Right atrium auricular region (tissue), 2 donors: Measurements from ENCODE around the gene TRAPPC11. TPM values are rescaled to one million over a fixed set of nuclear protein-coding genes. Genes with fewer than 3 reads are reported as not detected.

ENCODE experiments used
- DNase-seq: peaks from one replicate; pipeline ENCODE4 v3.0.0-alpha.2; 2019; ENCODE audit warnings: low spot score
- H3K27ac ChIP-seq, 2 donors: fragments of 200-600 bp; sonication (generic); 1 replicate in 1 of 2; 2 replicates in 1 of 2; pipeline ENCODE4 v1.5.1; 2016 to 2019
- H3K27me3 ChIP-seq, 2 donors: fragments of 200-600 bp; sonication (generic); one replicate each; pipeline versions ENCODE4 v1.5.1 to v1.6.0; 2017 to 2019
- H3K36me3 ChIP-seq: fragments of 200-600 bp; sonication (generic); one replicate; pipeline ENCODE4 v1.5.1; 2016
- H3K4me1 ChIP-seq, 2 donors: fragments of 200-600 bp; sonication (generic); one replicate each; pipeline versions ENCODE4 v1.5.1 to v1.6.0; 2017 to 2019
- H3K4me3 ChIP-seq, 2 donors: fragments of 200-600 bp; sonication (generic); 1 replicate in 1 of 2; 2 replicates in 1 of 2; pipeline ENCODE4 v1.5.1; 2017 to 2019; ENCODE audit warnings: mild to moderate bottlenecking in 1 of 2, moderate library complexity in 1 of 2
- H3K9me3 ChIP-seq, 2 donors: fragments of 200-600 bp; sonication (generic); one replicate each; pipeline ENCODE4 v1.5.1; 2019
- total RNA-seq, 2 donors: library from RNA; depleted of rRNA; stranded (reverse); fragments of >200 nt; gene quantifications; one replicate each; pipeline ENCODE4 v1.1.0, GENCODE V29; 2016
- TF ChIP-seq, protein P1 (sequence below), 2 donors: fragments of 200-600 bp; sonication (generic); IDR thresholded peaks; one replicate each; pipeline ENCODE4 v1.5.1; 2019; ENCODE audit warnings: antibody characterized with exemption in 2 of 2

Gene TRAPPC11
- total RNA-seq, 2 donors from 2014 or later = 22.2 to 31.0 TPM

DNA sequence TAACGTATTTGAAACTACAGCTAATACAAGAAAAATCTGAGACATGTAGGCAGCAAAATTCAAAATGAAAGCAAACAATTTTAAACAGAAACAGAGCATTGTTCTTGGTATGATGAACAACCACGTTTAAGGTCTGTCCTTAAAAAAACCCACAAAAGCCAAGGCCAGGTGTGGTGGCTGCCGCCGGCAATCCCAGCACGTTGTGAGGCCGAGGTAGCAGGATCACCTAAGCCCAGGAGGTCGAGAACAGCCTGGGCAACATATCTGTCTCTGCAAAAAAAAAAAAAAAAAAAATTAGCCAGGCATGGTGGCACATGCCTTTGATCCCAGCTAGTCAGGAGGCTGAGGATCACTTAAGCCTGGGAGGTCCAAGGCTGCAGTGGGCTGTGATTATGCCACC is 13.8 kb upstream of the TRAPPC11 start:
- DNase-seq = no peak
- no peak overlapping the region for H3K27ac ChIP-seq
- H3K36me3 ChIP-seq = peaks cover 53% of the 10 kb centered on the region
- H3K4me3 ChIP-seq = no peak overlapping the region
- no peaks in the 10 kb centered on the region for H3K4me1 ChIP-seq
- TF ChIP-seq, protein P1, sequence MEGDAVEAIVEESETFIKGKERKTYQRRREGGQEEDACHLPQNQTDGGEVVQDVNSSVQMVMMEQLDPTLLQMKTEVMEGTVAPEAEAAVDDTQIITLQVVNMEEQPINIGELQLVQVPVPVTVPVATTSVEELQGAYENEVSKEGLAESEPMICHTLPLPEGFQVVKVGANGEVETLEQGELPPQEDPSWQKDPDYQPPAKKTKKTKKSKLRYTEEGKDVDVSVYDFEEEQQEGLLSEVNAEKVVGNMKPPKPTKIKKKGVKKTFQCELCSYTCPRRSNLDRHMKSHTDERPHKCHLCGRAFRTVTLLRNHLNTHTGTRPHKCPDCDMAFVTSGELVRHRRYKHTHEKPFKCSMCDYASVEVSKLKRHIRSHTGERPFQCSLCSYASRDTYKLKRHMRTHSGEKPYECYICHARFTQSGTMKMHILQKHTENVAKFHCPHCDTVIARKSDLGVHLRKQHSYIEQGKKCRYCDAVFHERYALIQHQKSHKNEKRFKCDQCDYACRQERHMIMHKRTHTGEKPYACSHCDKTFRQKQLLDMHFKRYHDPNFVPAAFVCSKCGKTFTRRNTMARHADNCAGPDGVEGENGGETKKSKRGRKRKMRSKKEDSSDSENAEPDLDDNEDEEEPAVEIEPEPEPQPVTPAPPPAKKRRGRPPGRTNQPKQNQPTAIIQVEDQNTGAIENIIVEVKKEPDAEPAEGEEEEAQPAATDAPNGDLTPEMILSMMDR (IDR thresholded peaks at IDR 0.05) = no peak
- no peaks in the 10 kb centered on the region for H3K27me3 ChIP-seq
- H3K9me3 ChIP-seq = no peaks in the 10 kb centered on the region

DNA sequence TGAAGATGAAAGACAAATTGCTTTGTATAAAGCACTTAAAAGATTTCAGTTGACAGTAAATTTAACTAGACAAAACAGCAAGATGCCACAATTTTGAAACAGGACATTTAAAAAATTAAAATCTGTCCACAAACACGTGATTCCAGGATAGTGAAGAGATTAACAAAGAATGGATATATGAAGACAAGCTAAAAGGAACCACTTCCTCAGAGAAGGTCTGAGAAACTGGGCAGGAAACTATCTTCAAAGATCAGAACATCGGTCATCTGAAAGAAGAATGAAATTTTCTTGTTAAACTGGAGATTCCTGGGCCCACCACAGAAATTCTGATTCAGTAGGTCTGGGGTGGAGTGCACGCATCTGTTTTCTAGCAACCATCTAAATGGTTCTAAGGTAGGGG is 1.5 kb upstream of the TRAPPC11 start:
- TF ChIP-seq, protein P1 (IDR thresholded peaks at IDR 0.05) = no peak
- Histone ChIP-seq H3K36me3 (peaks cover 11% of the 10 kb centered on the region), H3K4me1 (peaks cover 0 to 26% of the 10 kb centered on the region in 2 donors), H3K9me3 (no peaks in the 10 kb centered on the region), H3K27me3 (no peaks in the 10 kb centered on the region), H3K27ac (no peak overlapping the region), H3K4me3 (peak overlapping the region in 1 of 2 donors; percentile 83)
- no peak for DNase-seq

DNA sequence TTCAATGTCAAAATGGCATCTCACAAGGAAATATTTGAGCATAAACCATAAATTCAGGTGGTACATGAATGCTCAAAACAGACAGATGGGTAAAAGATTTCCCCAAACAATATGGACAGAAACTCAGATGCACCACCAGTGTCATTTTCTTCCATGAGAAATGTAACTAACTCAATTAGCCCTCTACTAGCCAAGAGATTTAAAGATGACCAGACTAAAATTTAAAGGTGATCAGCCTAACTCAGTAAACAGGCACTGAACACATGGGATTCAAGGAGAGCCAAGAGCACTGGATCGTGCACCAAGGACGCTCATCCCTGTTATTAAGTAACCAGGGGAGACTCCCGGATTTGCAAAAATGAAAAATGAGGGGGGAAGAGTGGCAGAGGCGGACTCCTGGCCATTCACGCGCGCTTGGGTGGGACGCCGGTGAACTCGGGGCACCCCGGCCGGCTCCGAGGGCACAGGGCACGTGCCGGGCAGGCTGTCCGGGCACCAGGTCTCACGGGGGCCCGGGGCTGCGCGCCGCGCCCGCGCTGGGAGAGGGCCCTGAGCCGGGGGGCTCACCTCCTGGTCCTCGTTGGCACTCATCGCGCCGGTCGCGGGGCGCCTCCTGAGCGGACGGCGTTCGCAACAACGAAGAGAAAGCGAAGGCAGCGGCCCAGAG is 598 bp upstream of the TRAPPC11 start:
- H3K4me1 ChIP-seq = peaks cover 0 to 26% of the 10 kb centered on the region in 2 donors
- H3K36me3 ChIP-seq = peaks cover 3% of the 10 kb centered on the region
- H3K9me3 ChIP-seq = no peaks in the 10 kb centered on the region
- H3K4me3 ChIP-seq = peak overlapping the region; percentile 61 to 83
- H3K27ac ChIP-seq = peak overlapping the region; percentile 90 to 97
- no peak for DNase-seq
- no peaks in the 10 kb centered on the region for H3K27me3 ChIP-seq
- TF ChIP-seq, protein P1 (IDR thresholded peaks at IDR 0.05) = no peak

DNA sequence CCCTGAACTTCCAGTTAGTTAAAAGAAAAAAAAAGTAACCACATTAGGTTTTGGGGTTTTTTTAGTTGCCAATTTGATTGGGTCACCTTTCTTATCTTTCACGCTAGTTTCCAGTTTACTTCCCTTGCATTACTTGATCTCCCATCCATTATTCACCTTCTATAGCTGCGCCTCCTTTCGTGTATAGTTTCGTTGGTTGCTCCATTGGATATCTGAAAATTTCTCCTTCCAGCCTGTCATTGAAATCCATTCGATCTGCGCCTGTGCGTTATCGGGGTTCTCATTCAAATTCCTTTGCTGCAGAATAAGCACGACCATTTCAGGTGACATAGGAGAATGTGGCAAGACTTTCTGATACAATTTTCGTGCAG is 764 bp downstream of the TRAPPC11 start:
- TF ChIP-seq, protein P1 (IDR thresholded peaks at IDR 0.05) = no peak
- Histone ChIP-seq H3K9me3 (no peaks in the 10 kb centered on the region), H3K4me1 (peaks cover 0 to 26% of the 10 kb centered on the region in 2 donors), H3K27me3 (no peaks in the 10 kb centered on the region), H3K27ac (peak overlapping the region; percentile 90 to 97), H3K4me3 (peak overlapping the region; percentile 61 to 83), H3K36me3 (no peaks in the 10 kb centered on the region)
- no peak for DNase-seq

DNA sequence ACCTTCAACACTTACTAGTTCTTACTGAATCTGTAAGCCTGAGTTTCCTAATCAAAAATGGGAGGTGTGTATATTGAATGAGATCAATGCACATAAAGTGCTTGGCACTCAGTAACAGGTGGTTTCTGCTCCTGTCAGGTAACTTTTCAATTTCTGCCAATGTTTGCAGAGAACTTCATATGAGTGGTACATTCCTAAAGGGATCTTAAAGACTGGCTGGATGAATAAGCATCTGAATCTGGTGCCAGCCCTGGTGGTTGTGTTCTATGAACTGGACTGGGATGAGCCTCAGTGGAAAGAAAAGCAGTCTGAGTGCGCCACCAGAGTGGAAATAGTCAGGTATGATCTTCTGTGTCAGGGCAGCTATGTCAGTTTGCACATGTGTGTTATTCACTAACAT is 7.0 kb downstream of the TRAPPC11 start:
- H3K4me3 ChIP-seq = no peak overlapping the region
- H3K36me3 ChIP-seq = peaks cover 46% of the 10 kb centered on the region
- DNase-seq = no peak
- H3K27me3 ChIP-seq = no peaks in the 10 kb centered on the region
- no peaks in the 10 kb centered on the region for H3K9me3 ChIP-seq
- H3K4me1 ChIP-seq = peaks cover 0 to under 1% of the 10 kb centered on the region in 2 donors
- no peak overlapping the region for H3K27ac ChIP-seq
- TF ChIP-seq, protein P1 (IDR thresholded peaks at IDR 0.05) = no peak

DNA sequence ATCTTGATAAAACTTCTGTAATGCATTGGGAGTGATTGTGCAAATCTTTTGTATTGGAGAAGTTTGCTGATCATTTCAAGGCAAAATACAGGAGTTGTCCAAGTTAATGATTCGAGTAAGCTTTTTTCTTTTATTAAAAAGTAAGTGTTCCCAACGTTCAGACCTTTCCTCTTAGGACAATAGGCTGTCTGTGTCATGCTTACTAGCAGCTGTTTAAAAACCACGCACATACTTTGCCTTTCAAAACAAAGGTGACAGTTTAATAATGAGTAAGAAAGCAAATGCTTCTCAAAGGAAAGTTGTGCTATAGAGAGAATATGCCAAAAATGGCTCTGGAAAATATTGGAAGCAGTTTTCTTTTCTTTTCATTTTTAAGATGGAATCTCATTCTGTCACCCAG is 11.2 kb downstream of the TRAPPC11 start:
- TF ChIP-seq, protein P1 (IDR thresholded peaks at IDR 0.05) = no peak
- Histone ChIP-seq H3K36me3 (peaks cover 45% of the 10 kb centered on the region), H3K4me1 (no peaks in the 10 kb centered on the region), H3K4me3 (no peak overlapping the region), H3K27ac (no peak overlapping the region), H3K9me3 (no peaks in the 10 kb centered on the region), H3K27me3 (no peaks in the 10 kb centered on the region)
- no peak for DNase-seq
